Activated CD8-positive, alpha-beta T cell treated with anti-CD3 and anti-CD28 coated beads for 36 hours (primary cell): ENCODE data around the gene TAPBP. TPM values are rescaled to one million over a fixed set of nuclear protein-coding genes. Genes with fewer than 3 reads are reported as not detected.

Source experiments
- ATAC-seq: fragments of 200-7000 bp; cut with Tn5 transposase; one replicate; pipeline ENCODE4 v1.10.0; 2021; ENCODE audit warnings: mild to moderate bottlenecking, moderate library complexity
- CTCF ChIA-PET: fragments of 350-600 bp; sonication (Branson Sonifier 250); formaldehyde crosslinking; loops from one replicate; lab custom pipeline; 2021; ENCODE audit warnings: antibody characterized with exemption; lab: Charles Lee
- POLR2A ChIA-PET: fragments of 350-600 bp; sonication (Branson Sonifier 250); formaldehyde crosslinking; loops from one replicate; lab custom pipeline; 2021; ENCODE audit warnings: antibody characterized with exemption; lab: Charles Lee
- DNase-seq: peaks from one replicate; pipeline ENCODE4 v3.0.0-alpha.2; 2020
- H3K27ac Mint-ChIP-seq: one replicate; pipeline ENCODE4 v1.8.0; 2021; ENCODE audit warnings: mild to moderate bottlenecking, mixed read lengths
- H3K27me3 Mint-ChIP-seq: one replicate; pipeline ENCODE4 v1.8.0; 2021; ENCODE audit warnings: mixed read lengths
- H3K36me3 Mint-ChIP-seq: one replicate; pipeline ENCODE4 v1.8.0; 2021; ENCODE audit warnings: low read depth, mixed read lengths
- H3K4me1 Mint-ChIP-seq: one replicate; pipeline ENCODE4 v1.8.0; 2021; ENCODE audit warnings: low read depth, mixed read lengths
- H3K4me3 Mint-ChIP-seq: one replicate; pipeline ENCODE4 v1.8.0; 2021; ENCODE audit warnings: mild to moderate bottlenecking, moderate library complexity, mixed read lengths
- H3K9me3 Mint-ChIP-seq: one replicate; pipeline ENCODE4 v1.8.0; 2021; ENCODE audit warnings: mixed read lengths
- CTCF ChIP-seq: fragments of 200-600 bp; IDR thresholded peaks from one replicate; pipeline ENCODE4 v1.8.0; 2022; ENCODE audit warnings: antibody characterized with exemption, mild to moderate bottlenecking
- intact Hi-C: fragments of 100-400 bp; cut with micrococcal nuclease; formaldehyde crosslinking; loops from one replicate; pipeline ENCODE4 v1.10.0; 2022
- total RNA-seq, 2 experiments: library from RNA; stranded (reverse); gene quantifications; one replicate each; pipeline ENCODE4 v1.2.3, GENCODE V29; 2021

The TAPBP gene
- total RNA-seq, 2 experiments from 2014 or later = 179 to 183 TPM

- no peaks in the 10 kb centered on the region for H3K9me3 Mint-ChIP-seq
- ATAC-seq (no peak), DNase-seq (no peak)
- H3K36me3 Mint-ChIP-seq = peaks cover 35% of the 10 kb centered on the region
- H3K4me3 Mint-ChIP-seq = no peak overlapping the region
- TF ChIP-seq CTCF = no peak
- ChIA-PET POLR2A (interaction anchor here (5.1 kb wide), 1 partner anchor 16 kb away, joined by 32 read pairs; the partner anchor contains the start of genes RPS18 and VPS52), CTCF (no interaction called here)
- intact Hi-C loops = no loop called here
- H3K27ac Mint-ChIP-seq = no peak overlapping the region
- H3K27me3 Mint-ChIP-seq = no peaks in the 10 kb centered on the region
- H3K4me1 Mint-ChIP-seq = peaks cover 29% of the 10 kb centered on the region
These were observed 59.3 kb downstream of the TAPBP start for GRCh38 chr6:33254591-33254990.

DNA sequence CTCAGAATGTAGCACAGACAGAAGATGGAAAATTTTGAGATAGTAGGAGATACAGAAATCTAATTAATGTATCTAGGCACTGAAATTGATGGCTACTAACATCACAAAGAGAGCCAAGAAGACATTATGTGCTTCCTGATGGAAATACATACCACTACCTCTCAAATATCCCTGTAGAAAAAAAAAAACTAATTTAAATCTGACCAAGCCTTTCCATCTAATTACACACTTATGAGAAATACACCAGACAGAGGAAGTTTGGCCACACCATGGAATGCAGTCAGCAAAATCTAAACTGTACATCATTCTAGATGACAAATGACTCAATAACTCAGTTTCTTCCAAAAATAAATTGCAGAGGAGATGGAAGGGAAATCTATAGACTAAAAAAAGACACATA, 61.1 kb downstream of the TAPBP start:
- Mint-ChIP-seq H3K4me3 (no peak overlapping the region), H3K27me3 (no peaks in the 10 kb centered on the region), H3K4me1 (peaks cover 34% of the 10 kb centered on the region), H3K36me3 (peaks cover 31% of the 10 kb centered on the region), H3K9me3 (no peaks in the 10 kb centered on the region), H3K27ac (no peak overlapping the region)
- no peak for ATAC-seq
- CTCF ChIA-PET = no interaction called here
- intact Hi-C loops = no loop called here
- POLR2A ChIA-PET = no interaction called here
- no peak for TF ChIP-seq CTCF
- DNase-seq = no peak

GRCh38 chr6:33251395-33252012, 62.4 kb downstream of the TAPBP start:
- POLR2A ChIA-PET = interaction anchor here (0.6 to 5.2 kb wide), 9 partner anchors 9 to 170 kb away, joined by 3 to 53 read pairs (median 5); partner anchors contain the start of genes RING1, RPS18 and VPS52
- peak overlapping the region; percentile 16 for H3K4me3 Mint-ChIP-seq

DNA sequence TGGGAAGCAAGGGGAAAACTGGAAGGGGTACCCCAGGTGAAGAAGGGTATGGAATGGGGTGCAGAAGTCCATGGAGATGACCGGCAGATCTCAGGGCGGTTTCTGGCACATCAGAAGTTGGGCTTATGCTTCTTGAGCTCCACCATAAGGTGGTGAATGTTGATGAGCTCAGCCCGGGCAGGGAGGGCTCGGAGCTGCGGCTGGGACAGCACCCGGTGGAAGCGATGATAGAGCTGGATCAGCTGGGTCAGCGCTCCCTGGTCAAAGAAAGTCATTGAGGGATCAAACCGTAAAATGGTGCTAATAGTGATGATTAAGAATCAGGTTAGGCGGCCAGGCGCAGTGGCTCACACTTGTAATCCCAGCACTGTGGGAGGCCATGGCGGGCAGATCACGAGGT, 63.1 kb downstream of the TAPBP start:
- H3K27me3 Mint-ChIP-seq = no peaks in the 10 kb centered on the region
- no peak for TF ChIP-seq CTCF
- peaks cover 34% of the 10 kb centered on the region for H3K4me1 Mint-ChIP-seq
- DNase-seq (no peak), ATAC-seq (no peak)
- peaks cover 31% of the 10 kb centered on the region for H3K36me3 Mint-ChIP-seq
- peak overlapping the region; percentile 92 for H3K4me3 Mint-ChIP-seq
- CTCF ChIA-PET = interaction anchor here (0.8 to 4.7 kb wide), 7 partner anchors 20 to 266 kb away, joined by 3 to 75 read pairs (median 5); partner anchors contain the start of genes RPS18, RXRB, SLC39A7 and VPS52
- POLR2A ChIA-PET = interaction anchor here (1.0 to 5.2 kb wide), 13 partner anchors 8 to 444 kb away, joined by 3 to 53 read pairs (median 6); partner anchors contain the start of genes B3GALT4, RING1, RPS18 and VPS52
- no peaks in the 10 kb centered on the region for H3K9me3 Mint-ChIP-seq
- peak overlapping the region; percentile 95 for H3K27ac Mint-ChIP-seq
- intact Hi-C loops = no loop called here

More at GRCh38 chr6:33251395-33252012, 62.4 kb downstream of the TAPBP start:
- Mint-ChIP-seq H3K4me1 (peaks cover 34% of the 10 kb centered on the region), H3K9me3 (no peaks in the 10 kb centered on the region), H3K27me3 (no peaks in the 10 kb centered on the region), H3K27ac (peak overlapping the region; percentile 63), H3K36me3 (peaks cover 31% of the 10 kb centered on the region)
- DNase-seq (no peak), ATAC-seq (no peak)
- CTCF ChIA-PET = interaction anchor here (3.9 to 4.7 kb wide), 2 partner anchors 54 to 126 kb away, joined by 51 to 75 read pairs; partner anchors contain the start of genes RXRB and SLC39A7
- intact Hi-C loops = no loop called here
- no peak for TF ChIP-seq CTCF
